TTC549 (cell line): ENCODE data around the gene LSM4.

ENCODE experiments used
- FAIRE-seq: peaks from 2 replicates; lab custom pipeline; 2012; peaks lifted over from hg19 to GRCh38; lab: Jason Lieb, UNC

Gene LSM4

GRCh38 chr19:18310966-18311365 is 11.9 kb downstream of the LSM4 start:
- no peak for FAIRE-seq

- FAIRE-seq: no peak
Observed at GRCh38 chr19:18310118-18310909, 12.6 kb downstream of the LSM4 start.

- no peak for FAIRE-seq
Observed at GRCh38 chr19:18309525-18310064, 13.3 kb downstream of the LSM4 start.

GRCh38 chr19:18308948-18309325 is 13.9 kb downstream of the LSM4 start:
- no peak for FAIRE-seq

- FAIRE-seq: no peak
Observed at GRCh38 chr19:18308051-18308947, 14.6 kb downstream of the LSM4 start.

GRCh38 chr19:18307271-18307681 is 15.6 kb downstream of the LSM4 start:
- FAIRE-seq: no peak

GRCh38 chr19:18306888-18307260 is 16.0 kb downstream of the LSM4 start:
- no peak for FAIRE-seq

- no peak for FAIRE-seq
Observed at GRCh38 chr19:18306209-18306887, 16.5 kb downstream of the LSM4 start.

- no peak for FAIRE-seq
Observed at GRCh38 chr19:18304458-18305310, 18.2 kb downstream of the LSM4 start.

GRCh38 chr19:18304208-18304457 is 18.7 kb downstream of the LSM4 start:
- no peak for FAIRE-seq

GRCh38 chr19:18301718-18302111 is 21.2 kb downstream of the LSM4 start:
- FAIRE-seq: no peak

- FAIRE-seq: no peak
Observed at GRCh38 chr19:18300930-18301717, 21.8 kb downstream of the LSM4 start.

- no peak for FAIRE-seq
Observed at GRCh38 chr19:18299654-18300053, 23.2 kb downstream of the LSM4 start.

- no peak for FAIRE-seq
Observed at GRCh38 chr19:18298601-18299000, 24.3 kb downstream of the LSM4 start.

GRCh38 chr19:18297308-18297707 is 25.6 kb downstream of the LSM4 start:
- FAIRE-seq: no peak

- no peak for FAIRE-seq
Observed at GRCh38 chr19:18295034-18295451, 27.8 kb downstream of the LSM4 start.

GRCh38 chr19:18294467-18294864 is 28.4 kb downstream of the LSM4 start:
- FAIRE-seq: no peak

GRCh38 chr19:18293642-18294466 is 29.0 kb downstream of the LSM4 start:
- FAIRE-seq: no peak

- FAIRE-seq: no peak
Observed at GRCh38 chr19:18292810-18293641, 29.9 kb downstream of the LSM4 start.
